Breast epithelium (tissue), 4 donors: ENCODE measurements around the gene URM1. TPM values are rescaled to one million over a fixed set of nuclear protein-coding genes. Genes with fewer than 3 reads are reported as not detected.
A peak's percentile ranks its signal among the peaks of the same experiment; 100 is the strongest.

Experiments
- DNase-seq, 2 donors: peaks; one replicate each; pipeline ENCODE4 v3.0.0-alpha.2; 2019; ENCODE audit warnings: low spot score in 2 of 2
- H3K27ac ChIP-seq, 2 donors: fragments of 200-600 bp; sonication (generic) in 1 of 2; one replicate each; pipeline ENCODE4 v1.5.1; 2016 to 2019; ENCODE audit warnings: mild to moderate bottlenecking in 1 of 2
- H3K27me3 ChIP-seq, 2 donors: fragments of 200-600 bp; sonication (generic) in 1 of 2; one replicate each; pipeline versions ENCODE4 v1.5.1 to v1.6.0; 2017 to 2019; ENCODE audit warnings: control low read depth in 1 of 2, mild to moderate bottlenecking in 1 of 2
- H3K36me3 ChIP-seq: fragments of 200-600 bp; one replicate; pipeline ENCODE4 v1.5.1; 2019
- H3K4me1 ChIP-seq, 2 donors: fragments of 200-600 bp; sonication (generic); one replicate each; pipeline ENCODE4 v1.5.1; 2016 to 2019; ENCODE audit warnings: control low read depth in 1 of 2
- H3K4me3 ChIP-seq, 3 donors: fragments of 200-600 bp; sonication (generic); 1 replicate in 2 of 3; 2 replicates in 1 of 3; pipeline ENCODE4 v1.5.1; 2016 to 2019; ENCODE audit warnings: mild to moderate bottlenecking in 3 of 3, moderate library complexity in 2 of 3
- H3K9me3 ChIP-seq, 2 donors: fragments of 200-600 bp; sonication (generic) in 1 of 2; one replicate each; pipeline ENCODE4 v1.5.1; 2016 to 2019; ENCODE audit warnings: control low read depth in 1 of 2
- CTCF ChIP-seq, 3 donors: fragments of 450-650 bp; IDR thresholded peaks; one replicate each; pipeline ENCODE4 v1.5.1; 2016 to 2017; ENCODE audit warnings: antibody characterized with exemption in 3 of 3, mild to moderate bottlenecking in 3 of 3, moderate library complexity in 3 of 3
- POLR2A ChIP-seq: fragments of 450-650 bp; IDR thresholded peaks from one replicate; pipeline ENCODE4 v1.6.1; 2016; ENCODE audit warnings: antibody characterized with exemption, mild to moderate bottlenecking, moderate library complexity
- POLR2AphosphoS5 ChIP-seq, 3 donors: sonication (generic); formaldehyde crosslinking; IDR thresholded peaks; one replicate each; pipeline ENCODE4 v1.6.1; 2017; ENCODE audit warnings: antibody characterized with exemption in 3 of 3
- intact Hi-C: fragments of 100-400 bp; cut with DNase I; formaldehyde crosslinking; loops from one replicate; pipeline ENCODE4 v1.15.1; 2023; ENCODE audit warnings: low total_unique reads
- total RNA-seq, 3 donors: library from RNA; depleted of rRNA; stranded (reverse); fragments of >200 nt; gene quantifications; one replicate each; pipeline ENCODE4 v1.1.0, GENCODE V29; 2016

Gene URM1
- total RNA-seq, 3 donors from 2014 or later = 21.3 to 24.1 (median 23.8) TPM

DNA sequence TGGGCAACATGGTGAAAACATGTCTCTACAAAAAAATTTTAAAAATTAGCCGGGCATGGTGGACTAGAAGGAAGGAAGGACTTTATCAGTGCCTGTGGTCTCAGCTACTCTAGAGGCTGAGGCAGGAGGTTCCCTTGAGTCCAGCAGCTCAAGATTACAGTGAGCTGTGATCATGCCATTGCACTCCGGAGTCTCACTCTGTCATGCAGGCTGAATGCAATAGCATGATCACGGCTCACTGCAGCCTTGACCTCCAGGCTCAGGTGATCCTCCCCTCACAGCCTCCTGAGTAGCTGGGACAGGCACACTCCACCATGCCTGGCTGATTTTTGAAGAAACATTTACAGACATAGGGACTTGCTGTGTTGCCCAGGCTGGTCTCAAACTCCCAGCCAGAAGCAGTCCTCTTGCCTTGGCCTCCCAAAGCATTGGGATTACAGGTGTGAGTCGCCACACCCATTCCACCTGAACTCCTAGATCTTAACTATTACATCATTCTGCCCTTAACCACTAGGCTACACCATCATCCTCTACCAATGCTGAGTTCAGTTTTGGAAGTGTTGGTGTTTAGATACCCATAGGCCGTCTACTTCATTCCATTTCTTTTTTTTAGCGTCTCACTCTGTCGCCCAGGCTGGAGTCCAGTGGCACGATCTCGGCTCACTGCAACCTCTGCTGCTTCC is 2.0 kb upstream of the URM1 start:
- H3K27me3 ChIP-seq = no peaks in the 10 kb centered on the region
- no peaks in the 10 kb centered on the region for H3K36me3 ChIP-seq
- no peak overlapping the region for H3K4me3 ChIP-seq
- DNase-seq = no peak
- intact Hi-C loops = no loop called here
- H3K27ac ChIP-seq = no peak overlapping the region
- no peak for TF ChIP-seq POLR2AphosphoS5 (IDR thresholded peaks at IDR 0.05)
- TF ChIP-seq POLR2A = no peak
- no peak for TF ChIP-seq CTCF (IDR thresholded peaks at IDR 0.05)
- no peaks in the 10 kb centered on the region for H3K9me3 ChIP-seq
- H3K4me1 ChIP-seq = peaks cover 5 to 8% of the 10 kb centered on the region in 2 donors

DNA sequence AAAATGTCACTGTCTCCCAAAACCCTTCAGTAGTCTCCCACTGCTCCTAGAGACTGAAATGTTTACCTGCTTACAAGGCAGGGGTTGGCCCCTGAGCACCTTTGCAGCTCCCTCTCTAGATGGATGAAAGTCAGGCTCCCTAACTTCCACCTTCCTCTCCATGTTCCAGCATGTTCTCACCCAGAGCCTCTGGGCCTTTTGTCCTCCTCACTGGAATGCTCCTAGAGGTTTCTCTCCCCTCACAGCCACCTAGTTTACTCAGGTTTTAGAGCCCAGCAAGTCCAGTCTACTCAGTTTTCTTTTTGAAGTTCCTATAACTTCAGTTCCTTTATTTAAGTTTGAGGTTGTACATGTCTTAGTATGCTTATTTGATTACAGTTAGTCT is 815 bp upstream of the URM1 start:
- H3K27me3 ChIP-seq = no peaks in the 10 kb centered on the region
- no peaks in the 10 kb centered on the region for H3K36me3 ChIP-seq
- H3K4me3 ChIP-seq = peak overlapping the region; percentile 58 to 94 (median 93)
- no peaks in the 10 kb centered on the region for H3K9me3 ChIP-seq
- intact Hi-C loops = no loop called here
- TF ChIP-seq POLR2A (no peak), POLR2AphosphoS5 (IDR thresholded peaks at IDR 0.05) (no peak), CTCF (IDR thresholded peaks at IDR 0.05) (no peak)
- peak overlapping the region; percentile 93 to 95 for H3K27ac ChIP-seq
- DNase-seq = no peak
- peaks cover 5 to 8% of the 10 kb centered on the region in 2 donors for H3K4me1 ChIP-seq

DNA sequence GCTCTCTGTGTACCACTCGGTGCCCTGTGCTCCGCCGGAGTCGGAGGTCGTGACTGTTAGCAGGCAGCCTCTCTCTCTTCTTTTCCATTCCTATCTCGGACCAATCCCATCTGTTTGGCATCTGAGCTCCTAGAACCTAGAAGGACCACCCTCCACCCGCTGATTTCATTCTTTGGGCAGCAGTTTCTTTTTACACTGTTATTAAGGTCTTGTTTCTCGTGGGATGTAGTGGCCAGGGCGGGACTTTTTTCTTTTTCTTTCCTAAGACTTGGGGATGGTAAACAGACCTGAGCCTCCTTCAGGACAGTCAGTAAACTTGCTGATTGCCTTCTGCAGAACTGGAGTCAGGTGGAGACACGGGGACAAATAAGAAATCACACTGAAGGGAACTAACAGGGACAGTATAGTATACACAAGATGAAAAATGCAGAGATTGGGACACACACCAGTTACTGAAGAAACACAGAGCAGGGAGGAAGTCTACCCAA is 500 bp downstream of the URM1 start:
- Histone ChIP-seq H3K36me3 (no peaks in the 10 kb centered on the region), H3K4me1 (peaks cover 5 to 8% of the 10 kb centered on the region in 2 donors), H3K27ac (peak overlapping the region; percentile 93 to 95), H3K27me3 (no peaks in the 10 kb centered on the region), H3K9me3 (no peaks in the 10 kb centered on the region), H3K4me3 (peak overlapping the region; percentile 58 to 94 (median 93))
- DNase-seq = no peak
- TF ChIP-seq CTCF (IDR thresholded peaks at IDR 0.05) (no peak), POLR2AphosphoS5 (IDR thresholded peaks at IDR 0.05) (no peak), POLR2A (no peak)
- intact Hi-C loops = no loop called here

GRCh38 chr9:128372188-128372641 is 1.0 kb downstream of the URM1 start:
- H3K9me3 ChIP-seq = no peaks in the 10 kb centered on the region
- peak overlapping the region; percentile 58 to 94 (median 93) for H3K4me3 ChIP-seq
- peak overlapping the region in 1 of 2 donors; percentile 95 for H3K27ac ChIP-seq
- DNase-seq = no peak
- no peaks in the 10 kb centered on the region for H3K36me3 ChIP-seq
- intact Hi-C loops = no loop called here
- H3K27me3 ChIP-seq = no peaks in the 10 kb centered on the region
- H3K4me1 ChIP-seq = peaks cover 5 to 8% of the 10 kb centered on the region in 2 donors
- TF ChIP-seq POLR2A = no peak
- TF ChIP-seq POLR2AphosphoS5 (IDR thresholded peaks at IDR 0.05) = no peak
- no peak for TF ChIP-seq CTCF (IDR thresholded peaks at IDR 0.05)

GRCh38 chr9:128372784-128373183 is 1.6 kb downstream of the URM1 start:
- intact Hi-C loops = no loop called here
- Histone ChIP-seq H3K9me3 (no peaks in the 10 kb centered on the region), H3K36me3 (no peaks in the 10 kb centered on the region), H3K27me3 (no peaks in the 10 kb centered on the region), H3K4me1 (peaks cover 5 to 8% of the 10 kb centered on the region in 2 donors), H3K27ac (no peak overlapping the region), H3K4me3 (no peak overlapping the region)
- TF ChIP-seq CTCF (IDR thresholded peaks at IDR 0.05) = no peak
- TF ChIP-seq POLR2A = no peak
- no peak for TF ChIP-seq POLR2AphosphoS5 (IDR thresholded peaks at IDR 0.05)
- DNase-seq = no peak
